ENCODE data around the gene RPS6KB2. TPM values are rescaled to one million over a fixed set of nuclear protein-coding genes. Genes with fewer than 3 reads are reported as not detected.

The RPS6KB2 gene
- total and polyA plus RNA-seq, 2 of the 4 experiments (the other 2 are of a cell fraction): 50.7 to 58.4 TPM

DNA sequence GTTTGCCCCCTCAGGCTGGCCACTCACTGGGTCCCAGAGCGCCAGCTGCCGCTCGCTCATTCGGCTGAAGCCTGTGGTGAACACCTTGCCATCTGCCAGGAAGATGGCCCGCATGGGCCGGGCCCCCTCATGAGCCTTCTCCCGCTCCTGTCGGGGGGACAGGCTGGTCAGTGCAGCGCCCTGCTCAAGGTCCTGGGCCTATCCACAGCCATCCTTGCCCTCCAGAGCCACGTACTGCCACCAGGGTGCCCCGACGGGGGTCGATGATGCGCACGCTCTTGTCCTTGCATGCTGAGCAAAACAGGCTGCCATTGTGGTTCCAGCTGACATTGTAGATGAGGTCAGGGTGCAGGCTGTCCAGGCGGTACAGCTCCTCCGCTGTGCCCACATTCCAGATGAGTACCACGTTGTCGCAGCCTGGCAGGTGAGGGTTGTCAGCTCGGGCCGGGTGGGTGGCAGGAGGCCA lies 12.8 kb downstream of the RPS6KB2 start:
- Histone ChIP-seq H3K23ac (ENCODE audit: low read depth, low read length) (no peak overlapping the region), H3K4me2 (ENCODE audit: low read depth, low read length) (no peak overlapping the region), H3K27me3 (ENCODE audit: control insufficient read depth, insufficient read depth, low read length) (no peaks in the 10 kb centered on the region), H3K18ac (ENCODE audit: low read depth, low read length) (no peak overlapping the region), H2AK9ac (replicated peaks; ENCODE audit: low read depth, low read length, poor library complexity) (no peak overlapping the region), H3K9me3 (ENCODE audit: control insufficient read depth, insufficient read depth, low read length) (no peaks in the 10 kb centered on the region), H4K20me1 (ENCODE audit: insufficient read depth, low read length) (peaks cover 8% of the 10 kb centered on the region), H2AFZ (replicated peaks; ENCODE audit: low read length, poor library complexity) (no peak overlapping the region), H3K79me1 (ENCODE audit: low read depth in 1 of 2, low read length in 2 of 2) (peaks cover 8 to 26% of the 10 kb centered on the region in 2 experiments), H3K4me3 (ENCODE audit: insufficient read depth, low read depth, low read length) (no peak overlapping the region), H4K8ac (ENCODE audit: low read depth in 2 of 2, low read length in 2 of 2) (no peak overlapping the region), H3K36me3 (ENCODE audit: control insufficient read depth, insufficient read depth, low read length) (peaks cover 40% of the 10 kb centered on the region; the same call in 1 of the 2 replicates), H2BK20ac (ENCODE audit: low read depth, low read length) (no peak overlapping the region), H2AK5ac (ENCODE audit: low read depth, low read length) (no peak overlapping the region), H2BK120ac (ENCODE audit: low read depth, low read length) (no peak overlapping the region), H4K5ac (ENCODE audit: low read depth, low read length) (no peak overlapping the region), H3K27ac (ENCODE audit: insufficient read depth, low read length) (no peak overlapping the region), H3K56ac (ENCODE audit: extremely low read depth, insufficient read depth, low read length) (no peak overlapping the region), H3K4me1 (ENCODE audit: control insufficient read depth, insufficient read depth, low read length) (peaks cover 3% of the 10 kb centered on the region; the same call in 1 of the 2 replicates), H3K14ac (replicated peaks; ENCODE audit: low read depth, low read length) (no peak overlapping the region), H3K9me1 (ENCODE audit: insufficient read depth, low read length) (peaks cover 8% of the 10 kb centered on the region; the same call in 1 of the 2 replicates), H2BK5ac (ENCODE audit: low read depth, low read length, poor library complexity, severe bottlenecking) (no peak overlapping the region), H3K4ac (ENCODE audit: low read depth, low read length) (no peak overlapping the region), H4K91ac (ENCODE audit: insufficient read depth, low read depth, low read length) (no peak overlapping the region), H3K9ac (ENCODE audit: low read depth, low read length) (no peak overlapping the region), H2BK15ac (ENCODE audit: low read depth, low read length) (no peak overlapping the region)
- ChIA-PET CTCF (no interaction called here), POLR2A (ENCODE audit: unreplicated experiment) (interaction anchor here (0.5 kb wide), 1 partner anchor 11 kb away, joined by 3 read pairs; no protein-coding TSS in a partner anchor)
- DNase-seq: no peak
- no peak for TF ChIP-seq SMC3 (IDR thresholded peaks at IDR 0.05; ENCODE audit: low read depth, low read length)
- no peak for TF ChIP-seq MAFK (IDR thresholded peaks at IDR 0.05; ENCODE audit: low read depth, low read length)
- no peak for TF ChIP-seq RFX5 (IDR thresholded peaks at IDR 0.05; ENCODE audit: low read depth, low read length)
- TF ChIP-seq, protein P1, sequence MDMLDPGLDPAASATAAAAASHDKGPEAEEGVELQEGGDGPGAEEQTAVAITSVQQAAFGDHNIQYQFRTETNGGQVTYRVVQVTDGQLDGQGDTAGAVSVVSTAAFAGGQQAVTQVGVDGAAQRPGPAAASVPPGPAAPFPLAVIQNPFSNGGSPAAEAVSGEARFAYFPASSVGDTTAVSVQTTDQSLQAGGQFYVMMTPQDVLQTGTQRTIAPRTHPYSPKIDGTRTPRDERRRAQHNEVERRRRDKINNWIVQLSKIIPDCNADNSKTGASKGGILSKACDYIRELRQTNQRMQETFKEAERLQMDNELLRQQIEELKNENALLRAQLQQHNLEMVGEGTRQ (IDR thresholded peaks at IDR 0.05; ENCODE audit: low read depth, low read length): no peak
- TF ChIP-seq CEBPB (IDR thresholded peaks at IDR 0.05; ENCODE audit: low read depth, low read length): no peak
- no peak for TF ChIP-seq NFE2L2 (IDR thresholded peaks at IDR 0.05; ENCODE audit: low read depth, low read length)
- TF ChIP-seq RAD21 (IDR thresholded peaks at IDR 0.05; ENCODE audit: low read length): no peak
- no peak for TF ChIP-seq RCOR1 (IDR thresholded peaks at IDR 0.05; ENCODE audit: insufficient replicate concordance, low read length)
- TF ChIP-seq BHLHE40 (IDR thresholded peaks at IDR 0.05; ENCODE audit: low read depth, low read length): no peak
- no peak for TF ChIP-seq CHD1 (IDR thresholded peaks at IDR 0.05; ENCODE audit: low read depth, low read length)
- TF ChIP-seq MXI1 (IDR thresholded peaks at IDR 0.05; ENCODE audit: borderline replicate concordance, low read depth, low read length): no peak
- no peak for TF ChIP-seq MAZ (IDR thresholded peaks at IDR 0.05; ENCODE audit: borderline replicate concordance, low read depth, low read length)
- TF ChIP-seq FOS (IDR thresholded peaks at IDR 0.05; ENCODE audit: low read depth, low read length): no peak
- no peak for TF ChIP-seq POLR2A (IDR thresholded peaks at IDR 0.05; ENCODE audit: low read depth, low read length)
- TF ChIP-seq, protein P2, sequence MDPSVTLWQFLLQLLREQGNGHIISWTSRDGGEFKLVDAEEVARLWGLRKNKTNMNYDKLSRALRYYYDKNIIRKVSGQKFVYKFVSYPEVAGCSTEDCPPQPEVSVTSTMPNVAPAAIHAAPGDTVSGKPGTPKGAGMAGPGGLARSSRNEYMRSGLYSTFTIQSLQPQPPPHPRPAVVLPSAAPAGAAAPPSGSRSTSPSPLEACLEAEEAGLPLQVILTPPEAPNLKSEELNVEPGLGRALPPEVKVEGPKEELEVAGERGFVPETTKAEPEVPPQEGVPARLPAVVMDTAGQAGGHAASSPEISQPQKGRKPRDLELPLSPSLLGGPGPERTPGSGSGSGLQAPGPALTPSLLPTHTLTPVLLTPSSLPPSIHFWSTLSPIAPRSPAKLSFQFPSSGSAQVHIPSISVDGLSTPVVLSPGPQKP (IDR thresholded peaks at IDR 0.05; ENCODE audit: borderline replicate concordance, low read depth, low read length): no peak
- TF ChIP-seq, protein P3, sequence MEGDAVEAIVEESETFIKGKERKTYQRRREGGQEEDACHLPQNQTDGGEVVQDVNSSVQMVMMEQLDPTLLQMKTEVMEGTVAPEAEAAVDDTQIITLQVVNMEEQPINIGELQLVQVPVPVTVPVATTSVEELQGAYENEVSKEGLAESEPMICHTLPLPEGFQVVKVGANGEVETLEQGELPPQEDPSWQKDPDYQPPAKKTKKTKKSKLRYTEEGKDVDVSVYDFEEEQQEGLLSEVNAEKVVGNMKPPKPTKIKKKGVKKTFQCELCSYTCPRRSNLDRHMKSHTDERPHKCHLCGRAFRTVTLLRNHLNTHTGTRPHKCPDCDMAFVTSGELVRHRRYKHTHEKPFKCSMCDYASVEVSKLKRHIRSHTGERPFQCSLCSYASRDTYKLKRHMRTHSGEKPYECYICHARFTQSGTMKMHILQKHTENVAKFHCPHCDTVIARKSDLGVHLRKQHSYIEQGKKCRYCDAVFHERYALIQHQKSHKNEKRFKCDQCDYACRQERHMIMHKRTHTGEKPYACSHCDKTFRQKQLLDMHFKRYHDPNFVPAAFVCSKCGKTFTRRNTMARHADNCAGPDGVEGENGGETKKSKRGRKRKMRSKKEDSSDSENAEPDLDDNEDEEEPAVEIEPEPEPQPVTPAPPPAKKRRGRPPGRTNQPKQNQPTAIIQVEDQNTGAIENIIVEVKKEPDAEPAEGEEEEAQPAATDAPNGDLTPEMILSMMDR (conservative IDR thresholded peaks at IDR 0.05; ENCODE audit: low read depth, low read length): no peak
- intact Hi-C loops (cut with micrococcal nuclease) (no loop called here), in situ Hi-C loops (cut with MboI; ENCODE audit: low sequenced_read_pairs) (no loop called here), dilution Hi-C loops (cut with HindIII; ENCODE audit: low sequenced_read_pairs, unreplicated experiment) (no loop called here)
- 96% methylated on average over 5 of the region's 21 CpGs; no CpG with 5 or more reads in 1 of the 2 experiments for WGBS, 2 experiments (ENCODE audit: extremely low coverage in 2 of 2, insufficient read length in 1 of 2)
- BruUV-seq (replicated peaks): no TSS peak
- no peak for ATAC-seq (ENCODE audit: low read depth)
